Hepatocyte (in vitro differentiated cells): ENCODE results near the gene ABCD4.

Source experiments
- CTCF ChIP-seq: fragments of 200-600 bp; sonication (generic); IDR thresholded peaks from 2 replicates; pipeline ENCODE4 v1.5.1; 2016; ENCODE audit warnings: antibody characterized with exemption, mild to moderate bottlenecking; ENCODE audit not compliant: poor library complexity
- EZH2 ChIP-seq: fragments of 200-600 bp; sonication (generic); IDR thresholded peaks from 2 replicates; pipeline ENCODE4 v1.6.1; 2016; ENCODE audit warnings: antibody characterized with exemption, mild to moderate bottlenecking, borderline replicate concordance
- EZH2phosphoT487 ChIP-seq: fragments of 200-600 bp; sonication (generic); IDR thresholded peaks from one replicate; pipeline ENCODE4 v1.6.1; 2018; ENCODE audit warnings: antibody characterized with exemption, mild to moderate bottlenecking, low read depth, moderate library complexity; ENCODE audit not compliant: unreplicated experiment, severe bottlenecking

GRCh38 chr14:74255281-74255680, 47.5 kb downstream of the ABCD4 start:
- TF ChIP-seq EZH2 (no peak), CTCF (no peak), EZH2phosphoT487 (no peak)
